DMS153 treated with DMSO at 0.1 percent for 48 hours (cell line): Measurements from ENCODE around the gene CSHL1.
A peak's percentile ranks its signal among the peaks of the same experiment; 100 is the strongest.
"Not testable (repeated sequence)": the region's sequence is repeated elsewhere in the genome, so short reads cannot be mapped to it uniquely, and the experiment has no call there.

Experiments
- DNase-seq: peaks from one replicate; lab custom pipeline; 2025; ENCODE audit not compliant: unreplicated experiment; lab: John Stamatoyannopoulos, UW

The CSHL1 gene

GRCh38 chr17:63889026-63889848, 21.8 kb downstream of the CSHL1 start:
- peak; percentile 18 for DNase-seq

GRCh38 chr17:63885119-63885518, 25.9 kb downstream of the CSHL1 start:
- not testable (repeated sequence) for DNase-seq

- DNase-seq = not testable (repeated sequence)
Observed at GRCh38 chr17:63882626-63883126, 28.4 kb downstream of the CSHL1 start.

GRCh38 chr17:63881935-63882601, 29.0 kb downstream of the CSHL1 start, which contains the start of gene GH2:
GH2 (minus strand) TSS chr17:63881944; CDS start chr17:63881801, 143 bp downstream.
- DNase-seq = peak; percentile 47

- not testable (repeated sequence) for DNase-seq
Observed at GRCh38 chr17:63881337-63881736, 29.7 kb downstream of the CSHL1 start.

- DNase-seq = no peak
Observed at GRCh38 chr17:63880706-63881105, 30.4 kb downstream of the CSHL1 start.

- not testable (repeated sequence) for DNase-seq
Observed at GRCh38 chr17:63878413-63878812, 32.6 kb downstream of the CSHL1 start.

GRCh38 chr17:63874693-63875092, 36.4 kb downstream of the CSHL1 start:
- not testable (repeated sequence) for DNase-seq

GRCh38 chr17:63874061-63874626, 36.9 kb downstream of the CSHL1 start:
- DNase-seq = not testable (repeated sequence)

- DNase-seq = not testable (repeated sequence)
Observed at GRCh38 chr17:63873577-63873976, 37.5 kb downstream of the CSHL1 start, which contains the start of gene CSH2. CSH2 (minus strand) TSS chr17:63873677; CDS start chr17:63873614, 63 bp downstream.

GRCh38 chr17:63871646-63872365, 39.3 kb downstream of the CSHL1 start:
- not testable (repeated sequence) for DNase-seq

- DNase-seq = not testable (repeated sequence)
Observed at GRCh38 chr17:63870292-63870665, 40.8 kb downstream of the CSHL1 start.

- not testable (repeated sequence) for DNase-seq
Observed at GRCh38 chr17:63869491-63870291, 41.4 kb downstream of the CSHL1 start.

- DNase-seq = not testable (repeated sequence)
Observed at GRCh38 chr17:63866625-63867024, 44.4 kb downstream of the CSHL1 start.
